ENCODE results near the gene EYS. TPM values are rescaled to one million over a fixed set of nuclear protein-coding genes. Genes with fewer than 3 reads are reported as not detected.

EYS gene
- total RNA-seq, 2 experiments from 2014 or later: not detected

DNA sequence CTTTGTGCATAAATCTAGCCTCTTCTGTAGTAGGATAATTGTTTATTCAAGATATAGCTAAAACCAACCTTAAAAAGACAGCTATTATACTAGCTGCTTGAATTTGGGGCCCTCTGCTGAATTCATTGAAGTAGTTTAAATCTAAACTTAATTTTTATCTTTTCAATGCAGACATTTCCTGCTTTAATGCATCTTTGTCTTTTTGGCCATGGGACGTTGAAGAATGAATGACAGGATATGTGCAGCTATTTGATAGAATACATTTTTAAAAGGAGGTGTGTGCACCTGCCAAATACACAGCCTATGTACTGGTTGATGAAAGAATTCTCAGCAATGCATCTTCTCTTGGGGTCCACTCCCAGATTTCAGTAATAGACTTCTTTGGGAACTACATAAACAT, 1546.5 kb downstream of the EYS start:
- no peaks in the 10 kb centered on the region for H3K27me3 Mint-ChIP-seq
- no peak for DNase-seq
- H3K36me3 Mint-ChIP-seq (ENCODE audit: low read depth): no peaks in the 10 kb centered on the region
- no peak for ATAC-seq
- intact Hi-C loops (cut with DNase I, micrococcal nuclease): no loop called here
- ChIA-PET POLR2A (no interaction called here), CTCF (no interaction called here)
- no peaks in the 10 kb centered on the region for H3K4me1 Mint-ChIP-seq
- H3K9me3 Mint-ChIP-seq (ENCODE audit: low read depth): peaks cover 3% of the 10 kb centered on the region
- H3K27ac Mint-ChIP-seq: no peak overlapping the region
- H3K4me3 Mint-ChIP-seq: no peak overlapping the region

DNA sequence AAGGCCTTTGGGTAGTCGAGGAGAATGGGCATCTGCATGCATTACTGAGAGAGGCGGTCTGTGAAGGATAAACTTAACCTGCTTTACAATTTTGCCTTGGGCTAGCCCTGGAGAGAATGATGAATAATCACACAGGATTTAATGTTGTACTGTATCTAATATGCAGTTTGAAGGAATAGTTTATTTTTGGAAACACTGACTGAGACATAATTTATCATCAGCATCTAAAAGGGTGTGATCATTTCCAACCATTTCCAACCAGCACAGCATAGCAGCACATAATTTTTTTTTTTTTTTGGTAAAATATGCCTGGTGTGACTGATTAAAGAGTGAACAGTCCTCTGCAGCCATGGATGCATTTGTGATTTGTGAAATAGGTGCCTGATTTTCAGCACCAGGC, 1552.0 kb downstream of the EYS start:
- CTCF ChIA-PET: no interaction called here
- Mint-ChIP-seq H3K4me3 (no peak overlapping the region), H3K27ac (no peak overlapping the region), H3K4me1 (no peaks in the 10 kb centered on the region), H3K9me3 (ENCODE audit: low read depth) (peaks cover 3% of the 10 kb centered on the region), H3K27me3 (no peaks in the 10 kb centered on the region), H3K36me3 (ENCODE audit: low read depth) (no peaks in the 10 kb centered on the region)
- POLR2A ChIA-PET: no interaction called here
- DNase-seq: no peak
- intact Hi-C loops (cut with DNase I, micrococcal nuclease): no loop called here
- ATAC-seq: no peak

DNA sequence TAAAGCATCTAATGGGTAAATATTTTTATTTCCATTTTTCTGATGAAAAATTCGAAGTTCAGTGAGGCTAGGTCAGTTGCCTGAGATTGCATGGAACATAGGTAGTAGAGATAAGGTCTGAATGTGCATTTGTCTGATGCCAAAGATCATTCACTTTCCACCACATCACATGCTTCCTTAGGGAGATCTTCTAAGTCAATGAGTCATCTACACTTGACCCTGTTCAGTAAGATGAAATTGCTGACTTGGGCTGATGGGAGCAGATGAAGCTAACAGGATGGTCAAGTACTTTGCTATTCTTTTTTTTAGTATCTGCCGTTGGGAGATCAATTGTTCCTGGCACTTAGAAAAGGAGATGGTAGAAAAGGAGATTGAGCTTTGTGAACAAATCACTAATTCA, 1560.2 kb downstream of the EYS start:
- ChIA-PET CTCF (no interaction called here), POLR2A (no interaction called here)
- Mint-ChIP-seq H3K36me3 (ENCODE audit: low read depth) (no peaks in the 10 kb centered on the region), H3K9me3 (ENCODE audit: low read depth) (peaks cover 3% of the 10 kb centered on the region), H3K27me3 (no peaks in the 10 kb centered on the region), H3K4me1 (no peaks in the 10 kb centered on the region), H3K4me3 (no peak overlapping the region), H3K27ac (no peak overlapping the region)
- intact Hi-C loops (cut with DNase I, micrococcal nuclease): no loop called here
- DNase-seq: no peak
- no peak for ATAC-seq

DNA sequence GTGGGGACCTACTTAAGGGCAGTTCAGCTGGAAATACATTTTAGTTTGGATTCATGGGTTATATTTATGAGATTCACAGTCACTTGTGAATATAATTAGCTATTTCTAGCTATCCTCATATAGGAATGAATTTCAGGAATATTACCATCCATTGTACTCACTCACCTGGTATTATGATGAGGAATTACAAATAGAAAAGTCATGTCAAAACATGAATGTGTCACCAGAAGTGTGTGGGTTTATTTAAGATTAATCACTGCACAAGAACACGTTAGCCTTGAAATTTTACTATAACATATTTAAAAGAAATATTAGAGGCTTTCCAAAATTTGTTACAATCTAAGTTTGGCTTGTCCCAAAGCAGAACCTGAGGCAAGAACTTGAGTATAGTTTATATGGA, 1560.9 kb downstream of the EYS start:
- H3K9me3 Mint-ChIP-seq (ENCODE audit: low read depth): peaks cover 3% of the 10 kb centered on the region
- no peak for ATAC-seq
- no peaks in the 10 kb centered on the region for H3K36me3 Mint-ChIP-seq (ENCODE audit: low read depth)
- ChIA-PET POLR2A (no interaction called here), CTCF (interaction anchor here (0.7 kb wide), 1 partner anchor 23 kb away, joined by 3 read pairs; no protein-coding TSS in a partner anchor)
- H3K27ac Mint-ChIP-seq: no peak overlapping the region
- no peaks in the 10 kb centered on the region for H3K27me3 Mint-ChIP-seq
- no peak overlapping the region for H3K4me3 Mint-ChIP-seq
- H3K4me1 Mint-ChIP-seq: no peaks in the 10 kb centered on the region
- intact Hi-C loops (cut with DNase I, micrococcal nuclease): no loop called here
- no peak for DNase-seq

DNA sequence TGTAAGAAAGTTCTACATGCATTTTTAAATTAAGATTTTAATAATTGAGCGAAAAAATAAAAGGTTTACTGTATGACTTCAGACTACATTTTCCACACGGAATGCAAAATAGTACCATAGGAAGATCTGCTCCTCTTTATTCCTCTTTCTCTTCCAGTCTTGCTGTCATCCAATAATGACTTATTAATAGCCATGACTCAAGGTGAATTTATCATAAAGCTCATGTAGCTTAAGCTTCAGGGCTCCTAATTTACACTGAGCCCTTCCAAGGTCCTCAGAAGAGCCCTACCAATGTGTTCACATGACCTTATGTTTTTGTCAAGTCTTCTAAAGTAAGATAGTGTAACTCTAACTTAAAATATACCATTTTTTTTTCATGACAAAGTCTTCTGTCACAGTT, 1561.4 kb downstream of the EYS start:
- peaks cover 3% of the 10 kb centered on the region for H3K9me3 Mint-ChIP-seq (ENCODE audit: low read depth)
- H3K4me3 Mint-ChIP-seq: no peak overlapping the region
- no peaks in the 10 kb centered on the region for H3K27me3 Mint-ChIP-seq
- no peaks in the 10 kb centered on the region for H3K36me3 Mint-ChIP-seq (ENCODE audit: low read depth)
- DNase-seq: no peak
- ChIA-PET POLR2A (no interaction called here), CTCF (interaction anchor here (0.7 kb wide), 1 partner anchor 24 kb away, joined by 3 read pairs; no protein-coding TSS in a partner anchor)
- ATAC-seq: no peak
- no peak overlapping the region for H3K27ac Mint-ChIP-seq
- no peaks in the 10 kb centered on the region for H3K4me1 Mint-ChIP-seq
- intact Hi-C loops (cut with DNase I, micrococcal nuclease): no loop called here

DNA sequence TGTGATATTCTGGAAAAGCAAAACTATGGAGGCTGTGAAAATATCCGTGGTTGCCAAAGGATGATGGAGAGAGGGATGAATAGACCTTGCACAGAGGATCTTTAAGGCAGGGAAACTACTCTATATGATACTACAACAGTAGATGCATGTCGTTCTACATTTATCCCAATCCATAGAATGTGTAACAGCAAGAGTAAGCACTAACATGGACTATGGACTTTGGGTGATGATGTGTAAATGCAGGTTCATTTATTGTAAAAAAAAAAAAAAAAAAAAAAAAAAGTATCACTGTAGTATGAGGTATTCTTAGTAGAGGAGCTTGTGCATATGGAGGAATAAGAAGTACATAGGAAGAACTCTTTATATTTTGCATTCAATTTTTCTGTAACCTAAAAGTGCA, 1563.9 kb downstream of the EYS start:
- Mint-ChIP-seq H3K4me3 (no peak overlapping the region), H3K36me3 (ENCODE audit: low read depth) (no peaks in the 10 kb centered on the region), H3K9me3 (ENCODE audit: low read depth) (peaks cover 3% of the 10 kb centered on the region), H3K27me3 (no peaks in the 10 kb centered on the region), H3K4me1 (no peaks in the 10 kb centered on the region), H3K27ac (no peak overlapping the region)
- CTCF ChIA-PET: no interaction called here
- DNase-seq (no peak), ATAC-seq (no peak)
- intact Hi-C loops (cut with DNase I, micrococcal nuclease): no loop called here
- POLR2A ChIA-PET: no interaction called here

DNA sequence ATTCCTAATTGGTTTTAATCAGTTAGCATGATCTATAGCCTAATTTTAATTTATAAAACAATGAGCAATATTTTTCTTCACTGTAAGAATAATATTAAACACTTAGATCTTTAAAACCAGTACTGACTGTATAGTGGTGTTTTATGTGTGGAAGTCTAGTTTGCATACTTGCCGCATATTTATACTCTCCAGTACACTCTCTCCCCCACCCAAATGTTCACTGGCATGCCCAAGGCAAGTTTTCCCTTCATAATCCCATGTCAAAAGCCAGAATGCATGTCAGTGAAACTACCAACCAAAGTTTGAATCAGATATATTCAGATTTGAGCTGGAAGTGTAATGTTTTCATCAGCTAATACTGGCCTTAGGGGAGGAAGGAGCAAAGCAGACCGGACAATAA, 1565.3 kb downstream of the EYS start:
- intact Hi-C loops (cut with DNase I, micrococcal nuclease): no loop called here
- POLR2A ChIA-PET: no interaction called here
- ATAC-seq: no peak
- CTCF ChIA-PET: no interaction called here
- no peak overlapping the region for H3K4me3 Mint-ChIP-seq
- peaks cover 3% of the 10 kb centered on the region for H3K9me3 Mint-ChIP-seq (ENCODE audit: low read depth)
- no peaks in the 10 kb centered on the region for H3K4me1 Mint-ChIP-seq
- no peak overlapping the region for H3K27ac Mint-ChIP-seq
- DNase-seq: no peak
- H3K27me3 Mint-ChIP-seq: no peaks in the 10 kb centered on the region
- no peaks in the 10 kb centered on the region for H3K36me3 Mint-ChIP-seq (ENCODE audit: low read depth)

DNA sequence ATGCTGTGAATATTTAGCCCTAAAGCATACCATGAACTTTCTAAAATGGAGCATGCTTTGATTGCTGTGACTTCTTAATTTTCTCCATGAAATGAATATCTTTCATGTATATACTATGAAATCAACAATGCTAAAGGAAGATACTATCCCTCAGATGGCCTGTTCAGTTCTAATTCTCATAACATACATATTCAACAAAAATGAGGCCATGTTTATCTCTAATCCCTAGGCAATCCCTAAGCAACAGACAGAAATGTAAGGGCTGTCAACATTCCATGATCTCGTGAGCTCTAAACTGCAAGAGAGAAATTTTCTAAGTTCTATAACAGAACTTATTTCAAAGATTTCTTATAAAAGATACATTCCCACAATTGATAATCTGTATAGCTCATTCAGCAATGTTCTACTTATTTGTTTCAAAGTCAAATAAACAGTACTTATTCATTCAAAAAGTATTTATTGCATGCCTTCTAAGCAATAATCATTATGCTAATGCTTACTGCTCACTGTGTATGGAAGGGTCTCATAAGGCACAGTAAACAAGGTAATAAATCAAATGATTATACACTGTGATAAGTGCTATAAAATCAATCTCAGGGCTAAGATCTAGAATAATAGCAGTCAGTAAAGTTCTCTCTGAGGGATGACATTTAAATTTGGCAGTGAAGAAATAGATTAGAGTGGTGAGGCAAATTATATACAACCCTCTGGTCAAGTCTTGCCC, 1578.6 kb downstream of the EYS start:
- no peak overlapping the region for H3K4me3 Mint-ChIP-seq
- no peaks in the 10 kb centered on the region for H3K36me3 Mint-ChIP-seq (ENCODE audit: low read depth)
- ChIA-PET POLR2A (no interaction called here), CTCF (no interaction called here)
- no peak for ATAC-seq
- intact Hi-C loops (cut with DNase I, micrococcal nuclease): no loop called here
- H3K27ac Mint-ChIP-seq: no peak overlapping the region
- no peak for DNase-seq
- no peaks in the 10 kb centered on the region for H3K4me1 Mint-ChIP-seq
- H3K27me3 Mint-ChIP-seq: no peaks in the 10 kb centered on the region
- peaks cover 7% of the 10 kb centered on the region for H3K9me3 Mint-ChIP-seq (ENCODE audit: low read depth)

DNA sequence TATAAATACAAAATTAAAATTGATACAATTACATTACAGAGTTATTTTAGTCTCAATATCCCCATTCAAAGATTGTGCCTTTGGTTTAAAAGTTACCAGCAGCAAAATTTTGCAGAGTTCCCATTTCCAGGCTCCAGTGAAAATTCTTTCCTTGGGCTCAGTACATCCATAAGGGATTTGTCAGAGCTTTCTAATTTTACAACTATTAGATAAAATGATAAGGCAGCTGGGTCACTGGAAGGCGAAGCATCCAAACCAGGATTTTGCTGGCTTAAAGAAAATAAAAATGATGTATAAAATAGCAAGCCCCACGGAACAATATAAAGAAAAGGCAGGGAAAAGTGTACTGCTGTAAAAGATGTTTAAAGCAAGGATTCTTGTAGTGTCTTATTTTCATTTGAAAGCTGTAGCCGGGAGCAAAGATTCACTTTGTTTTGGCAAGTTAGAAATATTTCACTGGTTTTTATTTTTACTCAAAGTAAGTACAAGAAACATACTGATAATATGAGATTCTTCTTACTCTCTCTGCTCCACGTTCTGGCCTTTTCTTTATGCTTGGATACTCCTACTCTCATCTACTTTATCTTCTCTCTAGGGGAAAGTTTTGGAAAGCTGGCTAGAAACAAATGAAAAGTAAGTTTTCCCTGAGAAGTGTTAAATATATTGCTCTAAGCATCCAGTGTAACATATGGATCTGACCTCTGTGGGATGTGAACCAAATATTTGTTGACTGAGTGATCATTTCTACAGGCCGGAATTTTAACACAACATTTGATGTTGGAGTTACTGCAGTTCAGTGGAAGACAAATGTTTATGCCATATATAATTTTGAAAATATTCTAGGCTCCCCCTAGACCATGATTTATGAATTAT, 1583.0 kb downstream of the EYS start:
- ATAC-seq (no peak), DNase-seq (no peak)
- no peaks in the 10 kb centered on the region for H3K36me3 Mint-ChIP-seq (ENCODE audit: low read depth)
- CTCF ChIA-PET: no interaction called here
- POLR2A ChIA-PET: no interaction called here
- H3K4me1 Mint-ChIP-seq: no peaks in the 10 kb centered on the region
- intact Hi-C loops (cut with DNase I, micrococcal nuclease): no loop called here
- H3K4me3 Mint-ChIP-seq: no peak overlapping the region
- peaks cover 6% of the 10 kb centered on the region for H3K9me3 Mint-ChIP-seq (ENCODE audit: low read depth)
- no peak overlapping the region for H3K27ac Mint-ChIP-seq
- no peaks in the 10 kb centered on the region for H3K27me3 Mint-ChIP-seq

DNA sequence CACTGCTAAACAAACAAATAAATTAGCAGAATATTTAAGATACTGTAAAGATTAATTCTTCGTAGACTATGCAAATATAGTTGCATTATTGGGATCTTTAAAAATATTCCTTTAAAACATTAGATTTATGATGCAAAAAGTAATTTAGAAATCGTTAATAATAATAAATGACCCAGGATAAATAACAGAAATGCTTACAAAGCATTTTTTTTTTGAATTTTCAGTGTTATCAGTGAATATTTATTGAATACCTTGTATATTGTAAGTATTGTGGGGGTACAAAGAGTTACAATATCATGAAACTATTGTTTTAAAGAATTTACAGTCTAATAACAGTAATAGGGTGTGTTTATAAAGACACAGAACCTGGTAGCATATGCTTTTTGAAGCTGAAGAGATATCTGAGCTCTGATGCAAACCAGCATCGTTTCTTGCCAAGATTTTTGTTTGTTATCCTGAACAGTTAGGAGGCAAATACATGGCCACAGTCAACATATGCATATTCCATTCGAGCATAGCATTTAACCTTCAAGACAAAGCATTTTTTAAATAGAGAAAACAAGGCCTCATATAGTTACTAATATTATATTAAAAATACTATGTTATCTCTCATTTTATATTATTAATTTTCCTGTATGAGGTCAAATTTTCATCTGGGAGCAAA, 1584.2 kb downstream of the EYS start:
- H3K4me3 Mint-ChIP-seq: no peak overlapping the region
- ChIA-PET POLR2A (no interaction called here), CTCF (no interaction called here)
- H3K27ac Mint-ChIP-seq: no peak overlapping the region
- peaks cover 6% of the 10 kb centered on the region for H3K9me3 Mint-ChIP-seq (ENCODE audit: low read depth)
- no peaks in the 10 kb centered on the region for H3K27me3 Mint-ChIP-seq
- no peaks in the 10 kb centered on the region for H3K36me3 Mint-ChIP-seq (ENCODE audit: low read depth)
- no peak for ATAC-seq
- H3K4me1 Mint-ChIP-seq: no peaks in the 10 kb centered on the region
- DNase-seq: no peak
- intact Hi-C loops (cut with DNase I, micrococcal nuclease): no loop called here

DNA sequence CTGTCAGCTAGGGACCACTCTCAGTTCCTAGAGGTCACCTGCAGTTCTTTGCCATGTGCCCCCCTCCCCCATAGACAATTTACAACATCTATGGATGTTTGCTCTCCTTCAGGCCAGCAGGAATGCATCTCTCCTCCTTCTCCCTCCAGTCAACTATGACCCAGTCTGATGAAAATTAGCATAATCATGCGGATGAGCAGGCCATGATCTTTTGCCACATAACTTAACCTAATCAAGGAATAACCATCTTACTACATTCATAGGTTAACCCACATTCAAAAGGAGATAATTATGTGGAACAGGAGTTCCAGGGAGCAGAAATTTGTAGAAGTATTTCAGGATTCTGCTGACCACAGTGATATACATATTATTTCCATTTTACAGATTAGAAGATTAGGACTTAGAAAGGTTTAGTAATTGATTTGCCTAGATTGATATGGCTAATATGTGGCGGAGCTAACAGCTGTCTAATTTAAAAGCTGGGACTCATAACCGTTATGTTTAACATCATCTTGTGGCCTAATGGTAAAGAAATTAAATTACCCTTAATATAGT, 1585.9 kb downstream of the EYS start:
- Mint-ChIP-seq H3K4me3 (no peak overlapping the region), H3K4me1 (no peaks in the 10 kb centered on the region), H3K9me3 (ENCODE audit: low read depth) (peaks cover 6% of the 10 kb centered on the region), H3K27ac (no peak overlapping the region), H3K36me3 (ENCODE audit: low read depth) (no peaks in the 10 kb centered on the region), H3K27me3 (no peaks in the 10 kb centered on the region)
- intact Hi-C loops (cut with DNase I, micrococcal nuclease): no loop called here
- CTCF ChIA-PET: no interaction called here
- ATAC-seq: no peak
- POLR2A ChIA-PET: no interaction called here
- no peak for DNase-seq

DNA sequence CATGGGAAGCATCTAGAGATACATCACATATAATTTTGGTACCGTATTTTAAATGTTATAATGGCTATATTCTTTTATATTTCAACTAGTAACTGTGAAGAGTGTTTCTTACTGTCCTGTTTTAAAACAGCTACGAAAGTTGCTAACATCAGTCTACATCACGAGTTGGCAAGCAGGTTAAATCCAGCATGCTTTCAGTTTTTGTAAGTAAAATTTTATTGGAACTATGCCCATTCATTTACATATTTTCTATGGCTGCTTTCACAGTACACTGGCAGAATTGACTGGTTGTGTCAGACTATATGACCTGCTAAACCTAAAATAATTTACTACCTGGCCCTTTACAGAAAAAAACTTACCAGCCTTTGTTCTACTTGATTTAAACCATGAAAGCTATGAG, 1593.3 kb downstream of the EYS start:
- POLR2A ChIA-PET: no interaction called here
- Mint-ChIP-seq H3K4me3 (no peak overlapping the region), H3K9me3 (ENCODE audit: low read depth) (peaks cover 3% of the 10 kb centered on the region), H3K4me1 (no peaks in the 10 kb centered on the region), H3K27ac (no peak overlapping the region), H3K27me3 (no peaks in the 10 kb centered on the region), H3K36me3 (ENCODE audit: low read depth) (no peaks in the 10 kb centered on the region)
- no peak for ATAC-seq
- intact Hi-C loops (cut with DNase I, micrococcal nuclease): no loop called here
- CTCF ChIA-PET: no interaction called here
- no peak for DNase-seq
